PFSK-1 (cell line): ENCODE measurements around the gene SLC36A4.

Source experiments
- FOXP2 ChIP-seq: optimal IDR thresholded peaks from 2 replicates; pipeline ENCODE3; 2011; ENCODE audit warnings: borderline replicate concordance, control low read depth, inconsistent platforms; ENCODE audit not compliant: insufficient read depth; ENCODE audit errors: extremely low read length, extremely low read depth
- POLR2AphosphoS5 ChIP-seq: IDR thresholded peaks from 2 replicates; pipeline ENCODE4 v1.6.1; 2012; ENCODE audit warnings: low read depth, mild to moderate bottlenecking, control low read depth, low read length, moderate library complexity
- REST ChIP-seq, 2 experiments: IDR thresholded peaks; 2 replicates each; pipeline versions ENCODE4 v1.6.1 to v1.8.0; 2011 to 2012; ENCODE audit warnings: low read depth in 2 of 2, low read length in 2 of 2, control low read depth in 1 of 2, inconsistent platforms in 1 of 2, mild to moderate bottlenecking in 1 of 2, moderate library complexity in 1 of 2; ENCODE audit not compliant: insufficient read depth in 1 of 2
- SIN3A ChIP-seq: IDR thresholded peaks from 2 replicates; pipeline ENCODE4 v1.6.1; 2012; ENCODE audit warnings: mild to moderate bottlenecking, low read length, moderate library complexity, borderline replicate concordance; ENCODE audit not compliant: insufficient read depth
- TAF1 ChIP-seq: IDR thresholded peaks from 2 replicates; pipeline ENCODE4 v1.6.1; 2012; ENCODE audit warnings: low read length, control low read depth, borderline replicate concordance; ENCODE audit not compliant: insufficient read depth

SLC36A4 gene

GRCh38 chr11:93234602-93235207 is 36.9 kb upstream of the SLC36A4 start:
- no peak for TF ChIP-seq SIN3A
- TF ChIP-seq REST (IDR thresholded peaks at IDR 0.05; ENCODE audit: insufficient read depth in 1 of 2, low read depth in 2 of 2, low read length in 2 of 2): no peak
- no peak for TF ChIP-seq TAF1
- TF ChIP-seq FOXP2: no peak
- TF ChIP-seq POLR2AphosphoS5: no peak

- TF ChIP-seq FOXP2 (no peak), SIN3A (no peak), REST (IDR thresholded peaks at IDR 0.05; ENCODE audit: insufficient read depth in 1 of 2, low read depth in 2 of 2, low read length in 2 of 2) (no peak), TAF1 (no peak), POLR2AphosphoS5 (no peak)
Observed at GRCh38 chr11:93229876-93230275, 32.1 kb upstream of the SLC36A4 start.

- TF ChIP-seq POLR2AphosphoS5 (no peak), REST (IDR thresholded peaks at IDR 0.05; ENCODE audit: insufficient read depth in 1 of 2, low read depth in 2 of 2, low read length in 2 of 2) (no peak), SIN3A (no peak), FOXP2 (no peak), TAF1 (no peak)
Observed at GRCh38 chr11:93225662-93226061, 27.9 kb upstream of the SLC36A4 start.

- TF ChIP-seq FOXP2 (no peak), POLR2AphosphoS5 (no peak), SIN3A (no peak), TAF1 (no peak), REST (IDR thresholded peaks at IDR 0.05; ENCODE audit: insufficient read depth in 1 of 2, low read depth in 2 of 2, low read length in 2 of 2) (no peak)
Observed at GRCh38 chr11:93221539-93221938, 23.7 kb upstream of the SLC36A4 start.

- no peak for TF ChIP-seq FOXP2
- no peak for TF ChIP-seq SIN3A
- TF ChIP-seq REST (IDR thresholded peaks at IDR 0.05; ENCODE audit: insufficient read depth in 1 of 2, low read depth in 2 of 2, low read length in 2 of 2): no peak
- no peak for TF ChIP-seq TAF1
- no peak for TF ChIP-seq POLR2AphosphoS5
Observed at GRCh38 chr11:93220078-93220477, 22.3 kb upstream of the SLC36A4 start.
